ENCODE measurements around the gene NOTCH2.
"Not testable (repeated sequence)": the region's sequence is repeated elsewhere in the genome, so short reads cannot be mapped to it uniquely, and the experiment has no call there.

The NOTCH2 gene

DNA sequence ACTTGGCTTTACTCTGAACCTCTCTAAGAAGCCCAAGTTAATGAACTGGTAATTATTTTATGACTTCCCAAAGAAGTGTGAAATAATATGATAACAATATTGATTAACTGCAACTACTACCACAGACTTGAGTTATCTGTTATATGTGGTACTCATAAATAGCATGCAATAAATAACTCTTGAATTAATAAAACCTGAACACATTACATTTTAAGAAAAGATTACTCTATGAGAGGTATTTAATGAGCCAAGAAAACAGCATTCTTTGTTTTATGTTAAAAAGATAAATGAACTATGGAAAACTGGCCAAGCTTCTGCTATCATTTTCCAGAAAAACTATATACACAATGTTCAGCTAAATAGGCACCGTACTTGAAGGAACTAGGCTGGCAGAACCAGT is 45.7 kb downstream of the NOTCH2 start:
- H4K91ac ChIP-seq (ENCODE audit: low read depth, low read length, poor library complexity); H2BK120ac ChIP-seq (ENCODE audit: low read depth, low read length); H3K9ac ChIP-seq (ENCODE audit: low read depth, low read length, poor library complexity); H3K4me3 ChIP-seq (ENCODE audit: low read length in 2 of 2); H3K79me1 ChIP-seq (ENCODE audit: low read depth, low read length); H3K4me2 ChIP-seq (ENCODE audit: insufficient read depth, low read length, poor library complexity, severe bottlenecking); H3K4ac ChIP-seq (ENCODE audit: low read length); H3K27ac ChIP-seq (replicated peaks; ENCODE audit: low read length); H2BK15ac ChIP-seq (ENCODE audit: low read length); H2BK12ac ChIP-seq (ENCODE audit: low read length); H3K14ac ChIP-seq (ENCODE audit: low read length); H3K27me3 ChIP-seq (ENCODE audit: control insufficient read depth in 3 of 3, insufficient read depth in 3 of 3, low read depth in 1 of 3, low read length in 3 of 3); H3K4me1 ChIP-seq (ENCODE audit: control insufficient read depth in 2 of 2, insufficient read depth in 1 of 2, low read depth in 1 of 2, low read length in 2 of 2); H2AFZ ChIP-seq (ENCODE audit: low read length); H3K9me3 ChIP-seq (replicated peaks in 1 of 2; ENCODE audit: control insufficient read depth in 2 of 2, insufficient read depth in 1 of 2, low read depth in 1 of 2, low read length in 2 of 2); DNase-seq (ENCODE audit: low spot score); H2BK5ac ChIP-seq (ENCODE audit: low read length); H3K23ac ChIP-seq (ENCODE audit: low read depth, low read length, poor library complexity); H3K18ac ChIP-seq (ENCODE audit: low read length); H3K36me3 ChIP-seq (replicated peaks in 1 of 2; ENCODE audit: control insufficient read depth in 2 of 2, insufficient read depth in 2 of 2, low read length in 2 of 2); H2AK5ac ChIP-seq (ENCODE audit: low read depth, low read length); H4K8ac ChIP-seq (ENCODE audit: low read depth, low read length): not testable (repeated sequence)
- no CpG with 5 or more reads among the region's 1 CpG for WGBS, 2 donors (ENCODE audit: extremely low coverage in 2 of 2, insufficient read length in 2 of 2, insufficient replicate concordance in 1 of 2)

GRCh38 chr1:120014978-120015377 is 54.5 kb downstream of the NOTCH2 start:
- not testable (repeated sequence) for H3K79me1 ChIP-seq (ENCODE audit: low read depth, low read length); H3K14ac ChIP-seq (ENCODE audit: low read length); H3K9ac ChIP-seq (ENCODE audit: low read depth, low read length, poor library complexity); H2AFZ ChIP-seq (ENCODE audit: low read length); H3K9me3 ChIP-seq (replicated peaks in 1 of 2; ENCODE audit: control insufficient read depth in 2 of 2, insufficient read depth in 1 of 2, low read depth in 1 of 2, low read length in 2 of 2); H4K91ac ChIP-seq (ENCODE audit: low read depth, low read length, poor library complexity); H3K36me3 ChIP-seq (replicated peaks in 1 of 2; ENCODE audit: control insufficient read depth in 2 of 2, insufficient read depth in 2 of 2, low read length in 2 of 2); H3K27ac ChIP-seq (replicated peaks; ENCODE audit: low read length); H3K4me1 ChIP-seq (ENCODE audit: control insufficient read depth in 2 of 2, insufficient read depth in 1 of 2, low read depth in 1 of 2, low read length in 2 of 2); H3K27me3 ChIP-seq (ENCODE audit: control insufficient read depth in 3 of 3, insufficient read depth in 3 of 3, low read depth in 1 of 3, low read length in 3 of 3); H3K4me3 ChIP-seq (ENCODE audit: low read length in 2 of 2); H2BK12ac ChIP-seq (ENCODE audit: low read length); H3K4me2 ChIP-seq (ENCODE audit: insufficient read depth, low read length, poor library complexity, severe bottlenecking); H3K4ac ChIP-seq (ENCODE audit: low read length); H3K18ac ChIP-seq (ENCODE audit: low read length); H2BK15ac ChIP-seq (ENCODE audit: low read length); H2BK5ac ChIP-seq (ENCODE audit: low read length); H2AK5ac ChIP-seq (ENCODE audit: low read depth, low read length); DNase-seq (ENCODE audit: low spot score); H3K23ac ChIP-seq (ENCODE audit: low read depth, low read length, poor library complexity); H4K8ac ChIP-seq (ENCODE audit: low read depth, low read length); H2BK120ac ChIP-seq (ENCODE audit: low read depth, low read length)
- WGBS, 2 donors (ENCODE audit: extremely low coverage in 2 of 2, insufficient read length in 2 of 2, insufficient replicate concordance in 1 of 2) = no CpG with 5 or more reads among the region's 7 CpGs

GRCh38 chr1:120008320-120008719 is 61.1 kb downstream of the NOTCH2 start:
- H2BK12ac ChIP-seq (ENCODE audit: low read length); H2BK15ac ChIP-seq (ENCODE audit: low read length); H2AK5ac ChIP-seq (ENCODE audit: low read depth, low read length); H3K4me1 ChIP-seq (ENCODE audit: control insufficient read depth in 2 of 2, insufficient read depth in 1 of 2, low read depth in 1 of 2, low read length in 2 of 2); DNase-seq (ENCODE audit: low spot score); H3K36me3 ChIP-seq (replicated peaks in 1 of 2; ENCODE audit: control insufficient read depth in 2 of 2, insufficient read depth in 2 of 2, low read length in 2 of 2); H3K9ac ChIP-seq (ENCODE audit: low read depth, low read length, poor library complexity); H4K91ac ChIP-seq (ENCODE audit: low read depth, low read length, poor library complexity); H3K4me2 ChIP-seq (ENCODE audit: insufficient read depth, low read length, poor library complexity, severe bottlenecking); H2BK120ac ChIP-seq (ENCODE audit: low read depth, low read length); H3K9me3 ChIP-seq (replicated peaks in 1 of 2; ENCODE audit: control insufficient read depth in 2 of 2, insufficient read depth in 1 of 2, low read depth in 1 of 2, low read length in 2 of 2); H2AFZ ChIP-seq (ENCODE audit: low read length); H3K4me3 ChIP-seq (ENCODE audit: low read length in 2 of 2); H2BK5ac ChIP-seq (ENCODE audit: low read length); H3K18ac ChIP-seq (ENCODE audit: low read length); H3K27me3 ChIP-seq (ENCODE audit: control insufficient read depth in 3 of 3, insufficient read depth in 3 of 3, low read depth in 1 of 3, low read length in 3 of 3); H3K4ac ChIP-seq (ENCODE audit: low read length); H3K23ac ChIP-seq (ENCODE audit: low read depth, low read length, poor library complexity); H3K14ac ChIP-seq (ENCODE audit: low read length); H3K79me1 ChIP-seq (ENCODE audit: low read depth, low read length); H3K27ac ChIP-seq (replicated peaks; ENCODE audit: low read length); H4K8ac ChIP-seq (ENCODE audit: low read depth, low read length): not testable (repeated sequence)
- no CpG with 5 or more reads among the region's 1 CpG for WGBS, 2 donors (ENCODE audit: extremely low coverage in 2 of 2, insufficient read length in 2 of 2, insufficient replicate concordance in 1 of 2)

DNA sequence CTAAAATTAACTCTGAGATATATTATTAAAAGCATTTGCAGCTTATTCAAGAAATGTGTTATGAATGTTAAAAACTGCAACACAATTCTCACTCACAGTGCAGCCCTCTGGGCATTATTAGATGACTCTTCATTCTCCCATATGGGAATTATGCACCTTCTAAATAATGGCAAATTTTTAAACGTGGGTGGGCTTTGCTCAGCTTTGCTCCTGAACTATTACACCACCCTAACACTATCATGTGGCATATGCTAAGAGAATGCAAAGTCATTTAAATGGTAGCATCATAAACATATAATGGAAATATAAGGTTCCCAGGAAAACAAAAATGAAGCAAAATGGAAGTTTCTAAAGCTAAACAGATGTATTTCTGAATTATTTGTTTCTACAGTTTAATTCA is 61.6 kb downstream of the NOTCH2 start:
- not testable (repeated sequence) for H3K18ac ChIP-seq (ENCODE audit: low read length); H2BK5ac ChIP-seq (ENCODE audit: low read length); H4K91ac ChIP-seq (ENCODE audit: low read depth, low read length, poor library complexity); H2AK5ac ChIP-seq (ENCODE audit: low read depth, low read length); H3K4me3 ChIP-seq (ENCODE audit: low read length in 2 of 2); H3K4me1 ChIP-seq (ENCODE audit: control insufficient read depth in 2 of 2, insufficient read depth in 1 of 2, low read depth in 1 of 2, low read length in 2 of 2); H3K9ac ChIP-seq (ENCODE audit: low read depth, low read length, poor library complexity); H3K79me1 ChIP-seq (ENCODE audit: low read depth, low read length); H3K36me3 ChIP-seq (replicated peaks in 1 of 2; ENCODE audit: control insufficient read depth in 2 of 2, insufficient read depth in 2 of 2, low read length in 2 of 2); DNase-seq (ENCODE audit: low spot score); H3K27me3 ChIP-seq (ENCODE audit: control insufficient read depth in 3 of 3, insufficient read depth in 3 of 3, low read depth in 1 of 3, low read length in 3 of 3); H2AFZ ChIP-seq (ENCODE audit: low read length); H3K4ac ChIP-seq (ENCODE audit: low read length); H3K14ac ChIP-seq (ENCODE audit: low read length); H3K4me2 ChIP-seq (ENCODE audit: insufficient read depth, low read length, poor library complexity, severe bottlenecking); H2BK15ac ChIP-seq (ENCODE audit: low read length); H2BK12ac ChIP-seq (ENCODE audit: low read length); H3K23ac ChIP-seq (ENCODE audit: low read depth, low read length, poor library complexity); H3K27ac ChIP-seq (replicated peaks; ENCODE audit: low read length); H3K9me3 ChIP-seq (replicated peaks in 1 of 2; ENCODE audit: control insufficient read depth in 2 of 2, insufficient read depth in 1 of 2, low read depth in 1 of 2, low read length in 2 of 2); H2BK120ac ChIP-seq (ENCODE audit: low read depth, low read length); H4K8ac ChIP-seq (ENCODE audit: low read depth, low read length)
- no CpG with 5 or more reads among the region's 1 CpG for WGBS, 2 donors (ENCODE audit: extremely low coverage in 2 of 2, insufficient read length in 2 of 2, insufficient replicate concordance in 1 of 2)
